ENCODE measurements around the gene PRCP.
"Not testable (repeated sequence)": the region's sequence is repeated elsewhere in the genome, so short reads cannot be mapped to it uniquely, and the experiment has no call there.

PRCP gene

GRCh38 chr11:82900277-82901164 lies at the start of gene PRCP:
Gene PRCP, minus strand, starts transcription at chr11:82900430. Its CDS starts 28 bp downstream, at chr11:82900402.
- TF ChIP-seq CTCF (IDR thresholded peaks at IDR 0.05; ENCODE audit: borderline replicate concordance, insufficient read depth, low read depth, low read length) = 0 out of 2 replicates have a peak, but pooled peaks have one; percentile 11
- peak within 1 kb of the TSS; percentile 71 for H3K4me3 ChIP-seq (ENCODE audit: low read depth, low read length)

DNA sequence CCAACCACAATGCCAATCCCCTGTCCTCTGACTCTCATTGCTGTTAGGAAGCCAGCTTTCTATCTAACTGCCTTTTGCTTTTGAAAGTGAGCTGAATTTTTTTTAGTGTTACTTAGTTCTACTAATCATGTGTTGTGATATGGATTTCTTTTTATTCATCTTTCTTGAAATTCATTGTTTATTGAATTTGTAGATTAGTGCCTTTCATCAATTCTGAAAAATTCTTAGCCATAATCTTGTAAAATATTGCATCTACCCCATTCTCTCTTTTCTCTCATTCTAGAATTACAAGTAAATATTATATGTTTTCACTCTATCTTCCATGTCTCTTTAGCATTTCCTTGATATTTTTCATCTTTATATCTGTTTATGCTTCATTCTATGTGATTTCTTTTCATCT lies 49.1 kb upstream of the PRCP start:
- TF ChIP-seq CTCF (IDR thresholded peaks at IDR 0.05; ENCODE audit: borderline replicate concordance, insufficient read depth, low read depth, low read length) = no peak
- H3K4me3 ChIP-seq (ENCODE audit: low read depth, low read length) = no peak overlapping the region

DNA sequence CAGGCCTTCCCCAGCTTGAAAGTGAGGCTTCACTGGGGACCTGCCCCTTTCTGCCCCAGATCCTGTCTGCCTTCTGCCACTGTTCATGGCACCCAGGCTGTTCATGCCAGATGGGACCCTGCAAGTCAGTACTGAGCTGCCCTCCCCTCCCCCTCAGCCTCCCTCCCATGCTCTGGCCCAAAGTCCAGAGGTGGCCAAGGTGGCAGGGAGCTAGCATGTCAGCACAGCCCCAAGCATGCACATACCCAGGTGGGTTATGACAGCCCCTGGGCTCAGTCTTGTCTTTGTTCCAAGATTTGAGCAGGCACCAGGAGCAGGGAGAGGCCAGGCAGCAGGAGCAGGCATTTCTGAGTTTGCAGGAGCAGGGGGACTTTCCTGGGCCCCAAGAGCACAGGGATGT lies 45.5 kb upstream of the PRCP start:
- TF ChIP-seq CTCF (IDR thresholded peaks at IDR 0.05; ENCODE audit: borderline replicate concordance, insufficient read depth, low read depth, low read length) = no peak
- no peak overlapping the region for H3K4me3 ChIP-seq (ENCODE audit: low read depth, low read length)

GRCh38 chr11:82945041-82945440 lies 44.8 kb upstream of the PRCP start:
- H3K4me3 ChIP-seq (ENCODE audit: low read depth, low read length) = not testable (repeated sequence)

DNA sequence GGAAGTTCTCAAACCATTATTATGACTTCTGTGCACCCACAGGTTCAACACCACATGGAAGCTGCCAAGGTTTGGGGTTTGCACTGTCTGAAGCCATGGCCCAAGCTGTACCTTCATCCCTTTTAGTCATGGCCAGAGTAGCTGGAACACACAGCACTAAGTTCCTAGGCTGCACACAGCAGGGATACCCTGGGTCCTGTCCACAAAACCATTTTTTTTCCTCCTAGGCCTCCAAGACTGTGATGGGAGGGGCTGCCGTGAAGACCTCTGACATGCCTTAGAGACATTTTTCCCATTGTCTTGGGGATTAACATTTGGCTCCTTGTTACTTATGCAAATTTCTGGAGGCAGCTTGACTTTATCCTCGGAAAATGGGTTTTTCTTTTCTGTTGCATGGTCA lies 44.0 kb upstream of the PRCP start:
- H3K4me3 ChIP-seq (ENCODE audit: low read depth, low read length) = no peak overlapping the region
- no peak for TF ChIP-seq CTCF (IDR thresholded peaks at IDR 0.05; ENCODE audit: borderline replicate concordance, insufficient read depth, low read depth, low read length)

- not testable (repeated sequence) for H3K4me3 ChIP-seq (ENCODE audit: low read depth, low read length)
Measured at GRCh38 chr11:82943430-82943829, 43.2 kb upstream of the PRCP start.

DNA sequence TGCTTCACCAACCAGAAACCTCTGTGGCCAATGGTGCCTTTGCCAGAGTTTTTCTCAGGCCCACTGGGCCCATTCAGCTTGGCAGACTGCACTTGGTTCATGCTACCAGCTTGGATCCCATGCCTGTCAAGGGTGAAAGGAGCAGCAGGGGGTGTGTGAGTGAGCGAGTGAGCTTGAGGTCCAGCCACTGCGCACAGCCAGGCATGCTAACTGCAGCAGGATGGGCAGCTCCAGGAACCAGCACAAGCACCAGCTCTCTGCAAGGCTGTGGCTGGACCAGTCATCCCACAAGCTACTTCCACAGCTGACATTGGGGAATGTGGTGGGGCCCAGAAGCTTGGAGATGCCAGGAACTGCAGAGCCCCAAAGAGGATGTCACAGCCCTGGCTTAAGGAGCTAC lies 42.1 kb upstream of the PRCP start:
- no peak overlapping the region for H3K4me3 ChIP-seq (ENCODE audit: low read depth, low read length)
- no peak for TF ChIP-seq CTCF (IDR thresholded peaks at IDR 0.05; ENCODE audit: borderline replicate concordance, insufficient read depth, low read depth, low read length)

- H3K4me3 ChIP-seq (ENCODE audit: low read depth, low read length) = no peak overlapping the region
- no peak for TF ChIP-seq CTCF (IDR thresholded peaks at IDR 0.05; ENCODE audit: borderline replicate concordance, insufficient read depth, low read depth, low read length)
Measured at GRCh38 chr11:82939456-82939855, 39.2 kb upstream of the PRCP start.

Data from GM12875 (cell line).